DOHH2 (cell line): ENCODE data around the gene PPL.

Source experiments
- H3F3A ChIP-seq: fragments of 200-600 bp; sonication (generic), shearing (Covaris generic); 2 replicates; pipeline ENCODE4 v1.6.0; 2016; ENCODE audit warnings: antibody characterized with exemption, mild to moderate bottlenecking; ENCODE audit not compliant: control insufficient read depth, insufficient read depth
- H3K27ac ChIP-seq: fragments of 200-600 bp; sonication (generic); 2 replicates; pipeline ENCODE4 v1.5.1; 2014; ENCODE audit warnings: low read depth, mild to moderate bottlenecking, low read length, moderate library complexity
- H3K27me3 ChIP-seq: fragments of 200-600 bp; sonication (generic); 2 replicates; pipeline ENCODE4 v1.6.1; 2014; ENCODE audit warnings: mild to moderate bottlenecking, low read length, mixed read lengths; ENCODE audit not compliant: control insufficient read depth
- H3K36me3 ChIP-seq: fragments of 200-600 bp; sonication (generic); 2 replicates; pipeline ENCODE4 v1.6.1; 2014; ENCODE audit warnings: mild to moderate bottlenecking, low read length, moderate library complexity, mixed read lengths; ENCODE audit not compliant: control insufficient read depth
- H3K4me1 ChIP-seq: fragments of 200-600 bp; sonication (generic); 2 replicates; pipeline ENCODE4 v1.6.1; 2014; ENCODE audit warnings: mild to moderate bottlenecking, low read length, mixed read lengths; ENCODE audit not compliant: control insufficient read depth
- H3K4me2 ChIP-seq: fragments of 200-600 bp; sonication (generic); 2 replicates; pipeline ENCODE4 v1.6.0; 2014; ENCODE audit warnings: mild to moderate bottlenecking, low read length, moderate library complexity
- H3K4me3 ChIP-seq: fragments of 200-600 bp; sonication (generic); 2 replicates; pipeline ENCODE4 v1.5.1; 2014; ENCODE audit warnings: mild to moderate bottlenecking, low read length, mixed read lengths
- H3K79me2 ChIP-seq: fragments of 200-600 bp; sonication (generic); 2 replicates; pipeline ENCODE4 v1.6.1; 2014; ENCODE audit warnings: mild to moderate bottlenecking, low read length, mixed read lengths; ENCODE audit not compliant: control insufficient read depth
- H3K9me2 ChIP-seq: fragments of 200-600 bp; sonication (generic); replicated peaks from 2 replicates; pipeline ENCODE4 v1.6.1; 2014; ENCODE audit warnings: mild to moderate bottlenecking, low read length, mixed read lengths; ENCODE audit not compliant: control insufficient read depth
- H3K9me3 ChIP-seq: fragments of 200-600 bp; sonication (generic); 2 replicates; pipeline ENCODE4 v1.6.1; 2014; ENCODE audit warnings: antibody characterized with exemption, low read length, mixed read lengths; ENCODE audit not compliant: control insufficient read depth, insufficient read depth
- H4K20me1 ChIP-seq: fragments of 200-600 bp; sonication (generic); 2 replicates; pipeline ENCODE4 v1.6.0; 2014; ENCODE audit warnings: low read depth, mild to moderate bottlenecking, antibody characterized with exemption, low read length, moderate library complexity; ENCODE audit not compliant: control insufficient read depth, insufficient read depth
- CTCF ChIP-seq: fragments of 200-600 bp; sonication (generic); IDR thresholded peaks from one replicate; pipeline ENCODE4 v1.5.1; 2014; ENCODE audit warnings: antibody characterized with exemption, mild to moderate bottlenecking, low read depth, low read length; ENCODE audit not compliant: poor library complexity, severe bottlenecking
- EZH2phosphoT487 ChIP-seq: fragments of 200-600 bp; sonication (generic); IDR thresholded peaks from 2 replicates; pipeline ENCODE4 v1.6.1; 2017; ENCODE audit warnings: borderline replicate concordance, mild to moderate bottlenecking, antibody characterized with exemption, low read length, moderate library complexity, mixed read lengths

Gene PPL

GRCh38 chr16:4946917-4947316 lies 10.0 kb upstream of the PPL start:
- H3K4me3 ChIP-seq: no peak overlapping the region
- H3K79me2 ChIP-seq: no peaks in the 10 kb centered on the region
- no peaks in the 10 kb centered on the region for H3F3A ChIP-seq
- H3K27me3 ChIP-seq: no peaks in the 10 kb centered on the region
- TF ChIP-seq CTCF (no peak), EZH2phosphoT487 (no peak)
- H3K36me3 ChIP-seq: no peaks in the 10 kb centered on the region
- H3K9me3 ChIP-seq: no peaks in the 10 kb centered on the region
- no peaks in the 10 kb centered on the region for H3K4me1 ChIP-seq
- H3K27ac ChIP-seq: no peak overlapping the region
- no peak overlapping the region for H3K4me2 ChIP-seq
- no peaks in the 10 kb centered on the region for H4K20me1 ChIP-seq
- H3K9me2 ChIP-seq: no peaks in the 10 kb centered on the region

- no peak overlapping the region for H3K27ac ChIP-seq
- no peaks in the 10 kb centered on the region for H3F3A ChIP-seq
- H3K79me2 ChIP-seq: no peaks in the 10 kb centered on the region
- TF ChIP-seq CTCF (no peak), EZH2phosphoT487 (no peak)
- no peaks in the 10 kb centered on the region for H3K27me3 ChIP-seq
- no peaks in the 10 kb centered on the region for H3K4me1 ChIP-seq
- no peaks in the 10 kb centered on the region for H3K36me3 ChIP-seq
- no peaks in the 10 kb centered on the region for H3K9me3 ChIP-seq
- no peaks in the 10 kb centered on the region for H4K20me1 ChIP-seq
- H3K4me3 ChIP-seq: no peak overlapping the region
- H3K9me2 ChIP-seq: no peaks in the 10 kb centered on the region
- H3K4me2 ChIP-seq: no peak overlapping the region
These were observed 8.9 kb upstream of the PPL start for GRCh38 chr16:4945560-4946502.

GRCh38 chr16:4944333-4945281 lies 7.7 kb upstream of the PPL start:
- Histone ChIP-seq H3K27ac (no peak overlapping the region), H3K9me3 (no peaks in the 10 kb centered on the region), H3K4me2 (no peak overlapping the region)

More at GRCh38 chr16:4944333-4945281, 7.7 kb upstream of the PPL start:
- TF ChIP-seq EZH2phosphoT487 (no peak), CTCF (no peak)
- H3K4me3 ChIP-seq: no peak overlapping the region
- H3K36me3 ChIP-seq: no peaks in the 10 kb centered on the region
- H3K9me2 ChIP-seq: no peaks in the 10 kb centered on the region
- no peaks in the 10 kb centered on the region for H3K27me3 ChIP-seq
- H3F3A ChIP-seq: no peaks in the 10 kb centered on the region
- no peaks in the 10 kb centered on the region for H3K79me2 ChIP-seq
- no peaks in the 10 kb centered on the region for H3K4me1 ChIP-seq
- no peaks in the 10 kb centered on the region for H4K20me1 ChIP-seq
